GM19468 (cell line): Measurements from ENCODE around the gene LTBP1.
"Not testable (repeated sequence)": the region's sequence is repeated elsewhere in the genome, so short reads cannot be mapped to it uniquely, and the experiment has no call there.

ENCODE experiments used
- ATAC-seq: cut with Tn5 transposase; IDR thresholded peaks from one replicate; pipeline ENCODE4 v1.9.1; 2021; ENCODE audit warnings: mild to moderate bottlenecking, moderate library complexity, moderate number of reproducible peaks; ENCODE audit not compliant: unreplicated experiment; ENCODE audit errors: extremely low read depth

Gene LTBP1

DNA sequence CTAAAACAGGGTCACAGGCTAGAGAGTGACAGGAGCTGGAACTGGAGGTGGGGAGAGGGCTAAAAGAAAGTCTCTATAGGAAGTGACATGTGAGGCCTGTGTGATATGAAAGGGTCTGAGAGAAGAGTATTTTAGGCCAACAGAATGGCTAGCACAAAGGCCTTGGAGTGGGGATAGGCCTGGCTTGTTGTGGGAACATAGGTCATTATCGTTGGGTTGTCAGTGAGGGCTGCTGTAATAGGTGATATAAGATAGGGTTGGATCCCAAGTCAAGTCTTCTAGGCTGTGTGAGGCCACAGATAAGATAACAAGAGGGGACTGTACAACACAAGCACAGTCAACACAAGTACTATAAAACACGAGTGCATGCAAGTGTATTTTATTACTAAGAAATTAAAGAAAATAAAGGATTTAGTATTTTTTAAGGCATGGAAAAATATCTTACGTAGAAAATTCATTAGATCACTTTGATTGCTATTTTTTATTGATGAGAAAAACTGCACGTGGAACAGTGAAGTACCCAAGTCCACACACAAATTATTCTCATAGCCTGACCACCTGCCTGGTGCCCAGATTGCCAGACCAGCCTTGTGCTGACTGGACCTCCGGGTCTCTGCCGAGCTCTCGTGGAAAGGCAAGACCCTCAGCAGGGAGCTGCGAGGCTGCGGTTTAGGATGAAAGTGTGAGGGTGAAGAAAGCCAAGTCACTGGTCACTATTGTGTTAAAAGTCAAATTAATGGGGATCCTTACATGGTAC, 14.1 kb downstream of the LTBP1 start:
- ATAC-seq: no peak

DNA sequence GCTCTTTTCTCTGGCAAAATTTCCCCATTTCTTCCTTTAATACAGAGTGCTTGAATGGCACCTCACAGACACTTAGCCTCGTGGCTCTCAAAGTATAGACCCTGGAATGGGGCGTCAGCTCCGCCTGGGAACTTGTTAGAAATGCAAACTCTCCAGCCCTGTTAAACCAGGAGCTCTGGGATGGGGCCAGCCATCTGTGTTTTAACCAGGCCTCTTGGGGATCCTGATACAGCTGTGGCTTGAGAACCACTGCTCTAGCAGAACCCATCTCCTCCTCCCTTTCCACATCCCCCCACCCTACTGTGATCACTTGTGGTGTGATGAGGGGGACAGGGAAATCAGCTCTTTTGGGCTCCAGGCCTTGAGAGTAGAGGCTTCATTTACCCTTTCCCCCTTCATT, 15.9 kb downstream of the LTBP1 start:
- ATAC-seq: no peak

DNA sequence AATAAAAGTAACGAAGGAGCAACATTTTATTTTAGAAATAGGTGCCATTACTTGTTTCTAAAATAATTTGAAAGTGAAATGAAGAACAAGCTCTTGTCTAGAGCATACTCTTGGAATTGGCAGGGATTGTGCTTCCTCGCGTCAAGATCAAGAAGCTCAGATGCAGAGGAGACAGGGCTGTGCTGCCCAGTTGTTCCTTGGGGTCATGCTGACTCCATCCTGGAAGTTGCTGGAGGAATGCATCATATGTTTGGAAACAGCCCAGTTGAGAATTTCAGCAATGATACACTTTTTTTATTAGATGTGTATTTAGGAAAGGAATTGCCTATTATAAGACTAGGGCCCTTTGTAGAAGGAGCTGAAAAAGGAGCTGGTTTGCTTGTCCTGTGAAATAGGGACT, 17.2 kb downstream of the LTBP1 start:
- ATAC-seq: no peak

DNA sequence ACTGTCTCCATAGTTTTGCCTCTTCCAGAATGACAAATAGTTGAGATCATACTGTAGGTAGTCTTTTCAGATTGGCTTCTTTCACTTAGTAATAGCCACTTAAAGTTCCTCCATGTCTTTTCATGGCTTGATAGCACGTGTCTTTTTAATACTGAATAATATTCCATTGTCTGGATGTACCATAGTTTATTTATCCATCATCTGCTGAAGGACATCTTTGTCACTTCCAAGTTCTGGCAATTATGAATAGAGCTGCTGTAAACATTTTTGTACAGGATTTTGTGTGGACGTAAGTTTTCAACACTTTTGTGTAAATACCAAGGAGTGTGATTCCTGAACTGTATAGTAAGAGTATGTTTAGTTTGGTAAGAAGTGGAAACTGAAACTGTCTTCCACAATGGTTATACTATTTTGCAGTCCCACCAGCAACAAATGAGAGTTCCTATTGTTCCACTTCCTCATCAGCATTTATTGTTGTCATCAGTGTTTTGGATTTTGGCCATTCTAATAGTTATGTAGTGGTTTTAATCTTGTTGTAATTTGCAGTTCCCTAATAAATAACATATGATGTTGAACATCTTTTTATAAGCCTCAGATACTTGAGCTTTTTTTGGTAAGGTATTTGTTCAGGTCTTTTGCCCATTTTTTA, 18.9 kb downstream of the LTBP1 start:
- no peak for ATAC-seq

DNA sequence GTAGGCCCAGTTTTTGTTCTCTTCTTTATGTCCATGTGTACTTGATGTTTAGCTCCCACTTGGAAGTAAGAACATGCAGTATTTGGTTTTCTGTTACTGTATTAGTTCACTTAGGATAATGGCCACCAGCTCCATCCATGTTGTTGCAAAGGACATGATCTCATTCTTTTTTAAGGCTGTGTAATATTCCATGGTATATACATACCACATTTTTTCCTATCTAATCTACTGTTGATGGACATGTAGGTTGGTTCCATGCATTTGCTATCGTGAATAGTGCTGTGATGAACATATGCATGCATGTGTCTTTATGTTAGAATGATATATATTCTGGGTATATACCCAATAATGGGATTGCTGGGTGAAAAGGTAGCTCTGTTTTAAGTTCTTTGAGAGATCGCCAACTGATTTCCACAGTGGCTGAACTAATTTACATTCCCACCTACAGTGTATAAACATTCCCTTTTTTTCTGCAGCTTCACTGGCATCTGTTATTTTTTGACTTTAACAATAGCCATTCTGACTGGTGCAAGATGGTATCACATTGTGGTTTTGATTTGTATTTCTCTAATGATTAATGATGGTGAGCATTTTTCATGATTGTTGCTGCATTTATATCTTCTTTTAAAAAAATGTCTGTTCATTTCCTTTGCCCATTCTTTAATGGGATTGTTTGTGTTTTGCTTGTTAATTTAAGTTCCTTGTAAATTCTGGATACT, 22.9 kb downstream of the LTBP1 start:
- ATAC-seq: no peak

DNA sequence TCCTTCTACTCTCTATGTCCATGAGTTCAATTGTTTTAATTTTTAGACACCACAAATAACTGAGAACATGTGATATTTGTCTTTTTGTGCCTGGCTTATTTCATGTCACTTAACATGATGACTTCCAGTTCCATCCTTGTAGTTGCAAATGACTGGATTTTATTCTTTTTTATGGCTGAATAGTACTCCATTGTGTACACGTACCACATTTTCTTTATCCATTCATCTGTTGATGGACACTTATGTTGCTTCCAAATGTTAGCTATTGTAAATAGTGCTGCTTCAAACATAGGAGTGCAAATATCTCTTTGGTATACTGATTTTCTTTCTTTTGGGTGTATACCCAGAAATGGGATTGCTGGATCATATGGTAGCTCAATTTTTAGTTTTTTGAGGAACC, 27.0 kb downstream of the LTBP1 start:
- not testable (repeated sequence) for ATAC-seq

DNA sequence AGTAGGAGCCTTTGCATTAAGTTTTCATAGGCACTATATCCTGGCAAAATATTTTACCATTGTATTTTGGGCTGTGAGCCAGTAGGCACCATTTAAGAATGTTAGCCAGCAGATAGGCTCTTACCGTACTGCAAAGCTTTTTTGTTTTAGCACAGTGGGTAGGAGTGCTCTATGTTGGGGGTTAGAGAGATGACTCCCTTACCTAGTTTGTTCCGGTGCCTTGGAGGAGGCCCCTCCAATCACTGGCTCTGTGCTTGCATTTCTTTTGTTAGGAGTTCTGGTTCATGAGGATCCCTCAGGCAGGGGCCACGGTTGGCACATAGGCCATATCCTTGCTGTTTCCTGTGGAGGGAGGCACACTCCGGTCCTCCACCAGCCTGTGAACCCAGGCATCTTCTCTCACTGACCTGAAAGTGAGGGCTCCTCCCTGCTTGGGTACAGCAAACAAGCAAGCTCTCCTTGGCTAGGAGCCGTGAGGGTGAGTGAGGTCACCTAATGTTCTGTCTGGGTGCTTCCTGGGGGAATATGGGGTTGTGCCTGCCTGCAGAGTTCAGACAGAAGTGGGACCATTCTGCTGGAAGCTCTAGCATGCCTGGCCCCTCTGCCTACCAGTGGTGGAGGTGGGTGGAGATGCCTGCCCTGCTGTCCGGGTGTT, 29.8 kb downstream of the LTBP1 start:
- ATAC-seq: no peak

DNA sequence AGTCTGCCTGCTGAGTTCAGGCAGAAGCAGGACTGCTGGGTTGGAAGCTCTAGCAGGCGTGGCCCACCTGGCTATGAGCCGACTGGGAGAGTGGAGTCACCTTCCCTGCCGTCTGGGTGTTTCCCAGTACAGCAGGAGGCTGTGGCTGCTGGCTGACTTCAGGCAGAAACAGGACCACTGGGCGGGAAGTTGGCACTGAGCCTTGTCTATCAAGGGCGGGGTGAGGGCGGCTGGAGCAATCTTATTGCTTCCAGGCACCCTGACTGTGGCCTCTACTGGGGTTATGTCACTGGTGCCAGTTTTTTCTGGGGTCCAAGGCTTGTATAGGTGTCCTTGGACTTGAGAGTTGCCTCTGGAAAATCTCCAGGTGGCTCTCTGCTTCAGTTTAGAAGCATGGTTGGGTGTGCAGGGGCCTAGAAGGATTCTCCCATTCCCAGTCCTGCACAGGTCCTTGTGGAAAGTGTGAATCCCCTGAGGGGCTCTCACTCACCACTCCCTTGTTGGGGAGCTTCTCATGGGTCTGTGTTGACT, 30.5 kb downstream of the LTBP1 start:
- ATAC-seq: no peak

DNA sequence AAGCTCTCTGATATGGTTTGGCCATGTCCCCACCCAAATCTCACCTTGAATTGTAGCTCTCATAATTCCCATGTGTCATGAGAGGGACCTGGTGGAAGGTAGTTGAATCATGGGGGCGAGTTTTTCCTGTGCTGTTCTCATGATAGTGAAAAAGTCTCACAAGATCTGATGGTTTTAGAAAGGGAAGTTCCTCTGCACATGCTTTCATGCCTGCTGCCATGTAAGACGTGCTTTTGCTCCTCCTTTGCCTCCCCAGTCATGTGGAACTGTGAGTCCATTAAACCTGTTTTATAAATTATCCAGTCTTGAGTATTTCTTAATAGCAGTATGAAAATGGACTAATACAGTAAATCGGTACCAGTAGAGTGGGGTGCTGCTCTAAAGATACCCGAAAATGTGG, 34.9 kb downstream of the LTBP1 start:
- ATAC-seq: no peak

DNA sequence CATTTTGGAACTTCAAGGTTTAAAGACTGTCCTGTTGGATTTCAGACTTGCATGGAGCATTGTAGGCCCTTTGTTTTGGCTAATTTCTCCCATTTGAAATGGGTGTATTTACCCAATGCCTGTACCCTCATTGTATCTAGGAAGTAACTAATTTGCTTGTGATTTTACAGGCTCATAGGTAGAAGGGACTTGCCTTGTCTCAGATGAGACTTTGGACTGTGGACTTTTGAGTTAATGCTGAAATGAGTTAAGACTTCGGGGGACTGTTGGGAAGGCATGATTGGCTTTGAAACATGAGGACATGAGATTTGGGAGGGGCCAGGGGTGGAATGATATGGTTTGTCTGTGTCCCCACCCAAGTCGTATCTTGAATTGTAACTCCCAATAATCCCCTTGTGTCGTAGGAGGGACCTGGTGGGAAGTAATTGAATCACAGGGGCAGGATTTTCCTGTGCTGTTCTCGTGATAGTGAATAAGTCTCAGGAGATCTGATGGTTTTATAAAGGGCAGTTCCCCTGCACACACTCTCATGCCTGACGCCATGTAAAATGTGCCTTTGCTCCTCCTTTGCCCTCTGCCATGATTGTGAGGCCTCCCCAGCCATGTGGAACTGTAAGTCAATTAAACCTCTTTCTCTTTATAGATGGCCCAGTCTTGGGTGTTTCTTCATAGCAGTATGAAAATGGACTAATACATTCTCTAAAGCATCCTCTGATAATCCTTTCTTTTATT, 36.6 kb downstream of the LTBP1 start:
- not testable (repeated sequence) for ATAC-seq

DNA sequence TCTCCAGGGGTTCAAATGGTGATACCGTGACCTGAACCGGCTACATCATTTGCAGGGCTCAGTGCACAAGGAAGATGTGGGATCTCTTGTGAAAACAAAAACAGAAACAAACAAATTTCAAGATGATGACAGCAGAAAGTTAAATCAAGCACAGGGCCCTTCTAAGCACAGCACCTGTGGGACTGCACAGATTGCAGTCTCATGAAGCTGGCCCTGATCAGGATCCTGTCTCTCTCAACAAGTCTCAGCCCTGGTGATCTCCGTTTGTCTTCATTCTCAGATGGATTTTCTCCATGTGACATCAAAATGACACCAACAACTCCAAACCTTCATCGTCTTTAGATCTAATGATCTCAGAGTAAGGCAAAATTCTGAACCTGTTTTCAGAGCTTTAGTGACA, 39.7 kb downstream of the LTBP1 start:
- no peak for ATAC-seq

DNA sequence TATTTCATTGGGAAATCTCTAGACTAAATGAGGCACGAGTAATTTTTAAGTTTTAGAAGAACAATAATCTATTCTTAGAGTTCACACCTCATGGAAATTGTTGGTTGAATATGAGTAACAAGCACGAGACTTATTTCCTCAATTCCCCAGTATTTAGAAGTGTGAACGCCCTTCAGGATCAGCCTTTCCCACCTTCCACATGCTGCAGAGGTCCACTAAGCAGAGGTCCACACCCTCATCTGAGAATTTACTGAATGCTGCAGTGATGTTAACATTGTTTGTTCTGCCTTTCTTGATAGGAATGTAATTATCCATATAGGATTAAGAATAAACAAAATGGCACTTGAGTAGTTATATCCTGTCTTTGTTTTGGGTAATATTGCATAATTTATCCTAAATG, 41.8 kb downstream of the LTBP1 start:
- ATAC-seq: no peak

DNA sequence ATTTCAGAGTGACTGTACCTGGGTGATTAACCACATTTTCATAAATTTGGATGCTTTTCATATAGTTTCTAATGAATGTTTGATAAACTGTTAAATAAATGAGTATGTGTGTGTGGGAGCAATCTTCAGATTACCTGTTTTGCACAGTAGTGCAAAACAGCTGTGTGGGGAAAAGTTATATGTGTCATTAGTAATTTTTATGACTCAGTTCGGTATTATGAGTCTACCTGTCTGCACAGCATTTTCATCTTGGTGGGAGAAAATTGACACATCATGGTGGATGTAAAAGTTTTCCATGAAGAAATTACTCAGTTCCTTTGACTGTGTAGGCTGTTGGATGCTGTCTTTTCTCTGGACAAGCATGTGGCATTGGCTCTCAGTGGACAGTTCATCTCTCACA, 43.8 kb downstream of the LTBP1 start:
- ATAC-seq: no peak

DNA sequence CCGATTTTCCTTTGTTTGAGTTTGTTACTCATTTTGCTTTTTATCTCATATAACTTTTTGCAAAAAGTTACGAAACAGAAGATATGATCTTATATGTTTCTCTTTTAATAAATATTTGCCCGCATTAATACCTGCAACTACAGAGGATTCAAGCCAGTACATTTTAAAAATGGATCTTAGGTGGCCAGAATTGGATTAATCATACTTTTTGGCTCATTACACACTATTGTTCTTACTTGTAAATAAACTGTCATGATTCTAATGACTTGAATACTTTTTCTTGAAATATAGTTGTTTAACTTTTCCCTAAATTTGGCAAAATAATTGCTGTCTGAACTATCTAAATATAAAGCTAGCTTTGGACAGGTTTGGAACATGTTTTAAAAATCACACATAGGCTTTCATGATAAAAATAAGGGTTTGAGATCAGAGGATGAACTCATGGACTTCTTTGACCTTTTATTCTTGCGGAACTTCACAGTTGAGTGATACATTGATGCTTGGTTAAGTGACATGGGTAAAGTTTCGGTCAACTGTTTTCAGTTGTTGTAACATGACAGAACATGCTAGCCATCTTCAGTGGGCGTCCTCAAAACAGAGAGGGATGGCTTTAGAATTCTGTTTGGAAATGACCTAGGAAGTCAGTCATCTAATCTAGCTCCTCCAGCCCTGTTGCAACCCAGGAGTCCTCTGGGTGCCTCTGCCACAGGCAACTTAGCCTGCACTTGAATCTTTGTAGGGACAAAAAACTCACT, 44.5 kb downstream of the LTBP1 start:
- no peak for ATAC-seq

DNA sequence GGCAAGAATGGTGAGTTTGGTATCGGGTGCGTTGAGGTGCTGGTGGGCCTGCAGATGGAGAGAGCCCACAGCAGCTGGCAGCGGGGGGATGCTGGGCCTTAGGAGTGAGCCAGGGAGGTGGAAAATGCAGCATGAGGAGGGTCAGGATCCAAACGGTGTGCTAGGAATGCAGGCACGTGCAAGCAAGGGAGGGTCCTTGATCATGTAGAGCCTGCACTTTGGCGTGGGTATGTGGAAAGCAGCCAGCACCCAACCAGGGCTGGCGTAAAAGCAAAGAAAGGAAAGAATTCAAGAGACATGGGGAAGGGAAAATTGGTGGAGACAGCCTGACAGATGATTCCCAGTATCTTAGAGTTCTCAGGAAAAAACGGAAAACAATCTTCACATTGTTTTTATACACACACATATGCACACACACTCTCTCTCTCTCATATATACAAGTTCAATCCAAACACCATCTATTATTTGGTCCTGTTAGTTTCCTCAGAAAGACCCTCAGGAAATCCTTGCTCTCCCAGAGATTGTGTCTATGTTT, 46.3 kb downstream of the LTBP1 start:
- ATAC-seq: no peak

DNA sequence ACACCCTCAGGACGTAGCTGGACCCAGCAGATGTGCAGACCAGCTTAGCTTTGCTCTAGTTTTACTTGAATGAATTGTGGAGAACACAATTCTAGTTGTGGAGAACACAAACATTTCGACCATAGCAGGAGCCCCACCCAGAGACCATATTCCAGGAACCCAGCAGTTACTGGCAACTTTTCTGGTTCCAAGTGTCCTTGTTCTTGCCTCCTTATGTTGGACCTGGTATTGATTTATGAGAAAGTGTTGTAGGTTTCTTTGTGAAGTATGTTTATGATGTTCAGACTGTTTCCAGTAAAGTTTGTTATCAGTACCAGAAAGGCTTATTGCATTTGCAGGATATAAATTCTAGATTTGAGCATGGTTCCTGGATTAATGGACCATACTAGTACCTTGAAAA, 51.0 kb downstream of the LTBP1 start:
- ATAC-seq: no peak

DNA sequence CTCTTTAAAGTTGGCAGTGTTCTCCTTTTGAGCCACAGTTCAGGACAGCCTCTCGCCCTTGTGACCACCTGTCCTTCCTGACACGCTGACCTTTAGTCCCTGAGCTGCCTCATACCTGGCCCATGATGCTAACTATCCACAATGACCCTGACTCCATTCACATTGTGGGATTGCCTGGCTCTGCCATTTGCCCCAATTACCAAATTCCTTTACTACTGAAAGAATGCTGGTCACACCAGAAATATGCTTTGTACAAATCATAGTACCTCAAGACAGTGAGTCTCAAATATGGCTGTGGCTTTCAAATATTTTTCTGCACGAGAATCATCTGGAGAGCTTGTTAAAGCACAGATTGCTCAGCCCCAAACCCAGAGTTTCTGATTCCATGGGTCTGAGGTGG, 54.2 kb downstream of the LTBP1 start:
- no peak for ATAC-seq

DNA sequence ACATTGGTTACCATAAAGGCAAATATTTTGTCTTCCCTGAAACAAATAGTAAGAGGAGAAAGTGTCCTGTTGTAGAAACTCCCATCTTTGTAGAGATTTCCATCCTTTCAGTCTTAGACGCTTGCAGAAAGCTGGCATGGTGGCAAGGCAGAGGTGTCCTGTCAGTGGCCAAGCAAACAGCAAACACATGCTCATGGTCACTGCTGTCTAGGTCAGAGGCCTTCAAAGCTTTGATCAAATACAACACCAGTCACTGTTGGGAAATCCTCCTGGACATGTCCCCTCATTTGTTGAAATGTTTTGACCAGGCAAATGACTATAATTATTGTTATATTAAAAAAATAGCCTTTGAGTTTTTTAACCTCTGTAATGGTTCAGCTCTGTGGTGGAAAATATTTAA, 55.1 kb downstream of the LTBP1 start:
- ATAC-seq: no peak

DNA sequence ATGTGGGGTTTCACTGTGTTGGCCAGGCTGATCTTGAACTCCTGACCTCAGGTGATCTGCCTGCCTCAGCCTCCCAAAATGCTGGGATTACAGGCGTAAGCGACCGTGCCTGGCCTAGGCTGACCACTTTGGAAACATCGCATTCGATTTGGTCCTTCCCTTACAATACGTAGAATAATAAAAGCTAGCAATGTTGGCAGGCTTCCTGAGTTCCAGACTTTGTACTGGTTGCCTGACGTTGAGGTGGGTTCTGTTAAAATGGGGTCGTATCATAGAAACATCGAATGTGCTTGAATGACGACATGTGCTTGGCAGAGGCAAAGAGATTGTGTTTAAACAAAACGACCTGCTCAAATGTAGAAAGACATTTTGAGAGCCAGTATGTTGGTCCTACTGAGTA, 56.1 kb downstream of the LTBP1 start:
- no peak for ATAC-seq
